Upper lobe of left lung (tissue), 4 donors: ENCODE measurements around the gene FAM168A.

Experiments used
- CTCF ChIP-seq, 6 experiments: fragments of 450-650 bp in 4 of 6; fragments of 200-600 bp in 2 of 6; sonication (generic) in 2 of 6; IDR thresholded peaks; one replicate each; pipeline ENCODE4 v1.5.1; 2016 to 2019; ENCODE audit warnings: antibody characterized with exemption in 6 of 6
- POLR2A ChIP-seq, 4 donors: fragments of 450-650 bp; IDR thresholded peaks; one replicate each; pipeline ENCODE4 v1.5.1; 2016 to 2017; ENCODE audit warnings: antibody characterized with exemption in 4 of 4, mild to moderate bottlenecking in 2 of 4
- POLR2AphosphoS5 ChIP-seq, 2 donors: sonication (generic); formaldehyde crosslinking; IDR thresholded peaks; one replicate each; pipeline ENCODE4 v1.5.1; 2017; ENCODE audit warnings: antibody characterized with exemption in 2 of 2

- TF ChIP-seq POLR2A (IDR thresholded peaks at IDR 0.05) (no peak), POLR2AphosphoS5 (IDR thresholded peaks at IDR 0.05) (no peak), CTCF (IDR thresholded peaks at IDR 0.05) (no peak)
These were observed 87.0 kb downstream of the FAM168A start for GRCh38 chr11:73510877-73511276.
